ENCODE results near the gene SOWAHA. TPM values are rescaled to one million over a fixed set of nuclear protein-coding genes. Genes with fewer than 3 reads are reported as not detected.

The SOWAHA gene
- total and polyA plus RNA-seq, 2 of the 4 experiments (the other 2 are of a cell fraction) = 0.03 TPM; not detected in 1

DNA sequence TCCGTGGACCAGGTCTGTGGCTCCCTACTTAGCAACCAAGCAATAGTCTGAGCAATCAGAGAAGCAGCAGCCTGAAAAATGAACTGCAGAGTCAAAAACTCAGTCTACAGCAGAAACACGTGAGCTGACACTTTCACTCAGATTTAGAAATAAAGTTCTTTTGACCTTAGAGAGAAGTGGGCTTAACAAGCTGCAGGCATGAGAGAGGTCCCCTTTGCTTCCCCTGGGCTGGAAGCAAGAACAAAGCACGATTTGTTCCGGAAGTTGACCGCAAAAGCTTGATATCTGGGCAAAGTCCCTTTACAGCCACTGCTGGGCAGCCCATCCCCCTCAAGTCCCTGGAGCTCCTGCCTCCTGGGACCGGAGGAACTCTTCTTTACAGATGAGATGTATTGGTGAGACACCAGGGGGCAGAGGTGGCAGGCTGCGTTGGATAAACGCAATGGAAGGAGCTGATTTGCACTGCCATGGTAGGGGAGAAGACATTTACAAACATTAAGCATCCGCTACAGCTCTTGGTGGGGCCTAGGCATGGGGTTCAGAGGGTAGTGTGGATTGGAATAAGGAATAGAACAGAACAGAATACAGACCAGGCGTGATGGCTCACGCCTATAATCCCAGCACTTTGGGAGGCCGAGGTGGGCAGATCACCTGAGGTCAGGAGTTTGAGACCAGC is 5.8 kb upstream of the SOWAHA start:
- dilution Hi-C loops (cut with HindIII; ENCODE audit: low sequenced_read_pairs, unreplicated experiment) = no loop called here
- Histone ChIP-seq H3K4me1 (ENCODE audit: control insufficient read depth, insufficient read depth, low read length) (no peaks in the 10 kb centered on the region), H3K23ac (ENCODE audit: low read depth, low read length) (no peak overlapping the region), H2BK5ac (ENCODE audit: low read depth, low read length, poor library complexity, severe bottlenecking) (no peak overlapping the region), H3K18ac (ENCODE audit: low read depth, low read length) (no peak overlapping the region), H2BK15ac (ENCODE audit: low read depth, low read length) (no peak overlapping the region), H2AK9ac (replicated peaks; ENCODE audit: low read depth, low read length, poor library complexity) (no peak overlapping the region), H4K20me1 (ENCODE audit: insufficient read depth, low read length) (no peaks in the 10 kb centered on the region), H3K36me3 (ENCODE audit: control insufficient read depth, insufficient read depth, low read length) (no peaks in the 10 kb centered on the region), H3K27me3 (ENCODE audit: control insufficient read depth, insufficient read depth, low read length) (peaks cover 28% of the 10 kb centered on the region), H3K56ac (ENCODE audit: extremely low read depth, insufficient read depth, low read length) (no peak overlapping the region), H3K4me2 (ENCODE audit: low read depth, low read length) (no peak overlapping the region), H3K4ac (ENCODE audit: low read depth, low read length) (no peak overlapping the region), H3K27ac (ENCODE audit: insufficient read depth, low read length) (no peak overlapping the region), H4K8ac (ENCODE audit: low read depth in 2 of 2, low read length in 2 of 2) (no peak overlapping the region), H3K9me1 (ENCODE audit: insufficient read depth, low read length) (no peaks in the 10 kb centered on the region), H3K79me1 (ENCODE audit: low read depth in 1 of 2, low read length in 2 of 2) (no peaks in the 10 kb centered on the region), H2BK120ac (ENCODE audit: low read depth, low read length) (no peak overlapping the region), H3K9ac (ENCODE audit: low read depth, low read length) (no peak overlapping the region), H3K4me3 (ENCODE audit: insufficient read depth, low read depth, low read length) (no peak overlapping the region), H2BK20ac (ENCODE audit: low read depth, low read length) (no peak overlapping the region), H3K9me3 (ENCODE audit: control insufficient read depth, insufficient read depth, low read length) (no peaks in the 10 kb centered on the region), H3K14ac (replicated peaks; ENCODE audit: low read depth, low read length) (no peak overlapping the region), H2AFZ (replicated peaks; ENCODE audit: low read length, poor library complexity) (no peak overlapping the region), H4K91ac (ENCODE audit: insufficient read depth, low read depth, low read length) (no peak overlapping the region), H2AK5ac (ENCODE audit: low read depth, low read length) (no peak overlapping the region), H4K5ac (ENCODE audit: low read depth, low read length) (no peak overlapping the region)
- no peak for TF ChIP-seq RAD21 (IDR thresholded peaks at IDR 0.05; ENCODE audit: low read length)
- TF ChIP-seq, protein P1, sequence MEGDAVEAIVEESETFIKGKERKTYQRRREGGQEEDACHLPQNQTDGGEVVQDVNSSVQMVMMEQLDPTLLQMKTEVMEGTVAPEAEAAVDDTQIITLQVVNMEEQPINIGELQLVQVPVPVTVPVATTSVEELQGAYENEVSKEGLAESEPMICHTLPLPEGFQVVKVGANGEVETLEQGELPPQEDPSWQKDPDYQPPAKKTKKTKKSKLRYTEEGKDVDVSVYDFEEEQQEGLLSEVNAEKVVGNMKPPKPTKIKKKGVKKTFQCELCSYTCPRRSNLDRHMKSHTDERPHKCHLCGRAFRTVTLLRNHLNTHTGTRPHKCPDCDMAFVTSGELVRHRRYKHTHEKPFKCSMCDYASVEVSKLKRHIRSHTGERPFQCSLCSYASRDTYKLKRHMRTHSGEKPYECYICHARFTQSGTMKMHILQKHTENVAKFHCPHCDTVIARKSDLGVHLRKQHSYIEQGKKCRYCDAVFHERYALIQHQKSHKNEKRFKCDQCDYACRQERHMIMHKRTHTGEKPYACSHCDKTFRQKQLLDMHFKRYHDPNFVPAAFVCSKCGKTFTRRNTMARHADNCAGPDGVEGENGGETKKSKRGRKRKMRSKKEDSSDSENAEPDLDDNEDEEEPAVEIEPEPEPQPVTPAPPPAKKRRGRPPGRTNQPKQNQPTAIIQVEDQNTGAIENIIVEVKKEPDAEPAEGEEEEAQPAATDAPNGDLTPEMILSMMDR (conservative IDR thresholded peaks at IDR 0.05; ENCODE audit: low read depth, low read length) = 0 out of 2 replicates have a peak, but pooled peaks have one; percentile 16
- no peak for TF ChIP-seq POLR2A (IDR thresholded peaks at IDR 0.05; ENCODE audit: low read depth, low read length)
- TF ChIP-seq RCOR1 (IDR thresholded peaks at IDR 0.05; ENCODE audit: insufficient replicate concordance, low read length) = no peak
- TF ChIP-seq CHD1 (IDR thresholded peaks at IDR 0.05; ENCODE audit: low read depth, low read length) = no peak
- no peak for DNase-seq
- BruUV-seq (replicated peaks) = no TSS peak
- ChIA-PET POLR2A (ENCODE audit: unreplicated experiment) (no interaction called here), CTCF (interaction anchor here (0.9 to 1.6 kb wide), 5 partner anchors 9 to 22 kb away, joined by 3 to 8 read pairs (median 3); no protein-coding TSS in a partner anchor)
- intact Hi-C loops (cut with micrococcal nuclease) = no loop called here
- peak; percentile 37; the same call in 1 of the 2 replicates for ATAC-seq (ENCODE audit: low read depth)
- 43% methylated on average over 3 of the region's 12 CpGs; no CpG with 5 or more reads in 1 of the 2 experiments for WGBS, 2 experiments (ENCODE audit: extremely low coverage in 2 of 2, insufficient read length in 1 of 2)
- in situ Hi-C loops (cut with MboI; ENCODE audit: low sequenced_read_pairs) = no loop called here
